ENCODE data around the gene KRTAP10-1. TPM values are rescaled to one million over a fixed set of nuclear protein-coding genes. Genes with fewer than 3 reads are reported as not detected.

KRTAP10-1 gene
- total and polyA plus RNA-seq, 2 of the 13 experiments (the other 11 are each of a cell fraction or from before 2014, with no cell fraction given), result not detected

DNA sequence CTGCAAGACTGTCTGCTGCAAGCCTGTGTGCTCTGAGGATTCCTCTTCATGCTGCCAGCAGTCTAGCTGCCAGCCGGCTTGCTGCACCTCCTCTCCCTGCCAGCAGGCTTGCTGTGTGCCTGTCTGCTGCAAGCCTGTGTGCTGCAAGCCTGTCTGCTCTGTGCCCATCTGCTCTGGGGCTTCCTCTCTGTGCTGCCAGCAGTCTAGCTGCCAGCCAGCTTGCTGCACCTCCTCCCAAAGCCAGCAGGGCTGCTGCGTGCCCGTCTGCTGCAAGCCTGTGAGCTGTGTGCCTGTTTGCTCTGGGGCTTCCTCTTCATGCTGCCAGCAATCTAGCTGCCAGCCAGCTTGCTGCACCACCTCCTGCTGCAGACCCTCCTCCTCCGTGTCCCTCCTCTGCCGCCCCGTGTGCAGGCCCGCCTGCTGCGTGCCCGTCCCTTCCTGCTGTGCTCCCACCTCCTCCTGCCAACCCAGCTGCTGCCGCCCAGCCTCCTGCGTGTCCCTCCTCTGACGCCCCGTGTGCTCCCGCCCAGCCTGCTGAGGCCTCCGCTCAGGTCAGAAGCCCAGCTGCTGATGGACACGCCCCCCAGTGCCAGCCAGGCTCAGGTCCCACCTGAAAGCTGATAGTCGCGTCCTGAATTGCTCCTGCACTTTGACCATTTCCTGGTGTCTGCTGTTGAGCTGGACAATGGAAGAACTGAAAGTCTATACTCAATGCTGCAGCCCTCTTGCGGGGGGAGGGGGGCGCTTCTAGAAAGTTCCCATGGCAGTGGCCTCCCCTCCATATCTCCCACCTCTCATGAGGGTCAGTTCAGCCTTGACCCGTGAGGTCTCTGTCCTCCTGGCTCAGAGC, 34.7 kb upstream of the KRTAP10-1 start (continued):
- TF ChIP-seq, protein P1, sequence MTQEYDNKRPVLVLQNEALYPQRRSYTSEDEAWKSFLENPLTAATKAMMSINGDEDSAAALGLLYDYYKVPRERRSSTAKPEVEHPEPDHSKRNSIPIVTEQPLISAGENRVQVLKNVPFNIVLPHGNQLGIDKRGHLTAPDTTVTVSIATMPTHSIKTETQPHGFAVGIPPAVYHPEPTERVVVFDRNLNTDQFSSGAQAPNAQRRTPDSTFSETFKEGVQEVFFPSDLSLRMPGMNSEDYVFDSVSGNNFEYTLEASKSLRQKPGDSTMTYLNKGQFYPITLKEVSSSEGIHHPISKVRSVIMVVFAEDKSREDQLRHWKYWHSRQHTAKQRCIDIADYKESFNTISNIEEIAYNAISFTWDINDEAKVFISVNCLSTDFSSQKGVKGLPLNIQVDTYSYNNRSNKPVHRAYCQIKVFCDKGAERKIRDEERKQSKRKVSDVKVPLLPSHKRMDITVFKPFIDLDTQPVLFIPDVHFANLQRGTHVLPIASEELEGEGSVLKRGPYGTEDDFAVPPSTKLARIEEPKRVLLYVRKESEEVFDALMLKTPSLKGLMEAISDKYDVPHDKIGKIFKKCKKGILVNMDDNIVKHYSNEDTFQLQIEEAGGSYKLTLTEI (CRISPR knock-in tag; conservative IDR thresholded peaks at IDR 0.05), result no peak
- TF ChIP-seq, protein P2, sequence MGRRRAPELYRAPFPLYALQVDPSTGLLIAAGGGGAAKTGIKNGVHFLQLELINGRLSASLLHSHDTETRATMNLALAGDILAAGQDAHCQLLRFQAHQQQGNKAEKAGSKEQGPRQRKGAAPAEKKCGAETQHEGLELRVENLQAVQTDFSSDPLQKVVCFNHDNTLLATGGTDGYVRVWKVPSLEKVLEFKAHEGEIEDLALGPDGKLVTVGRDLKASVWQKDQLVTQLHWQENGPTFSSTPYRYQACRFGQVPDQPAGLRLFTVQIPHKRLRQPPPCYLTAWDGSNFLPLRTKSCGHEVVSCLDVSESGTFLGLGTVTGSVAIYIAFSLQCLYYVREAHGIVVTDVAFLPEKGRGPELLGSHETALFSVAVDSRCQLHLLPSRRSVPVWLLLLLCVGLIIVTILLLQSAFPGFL (CRISPR knock-in tag; IDR thresholded peaks at IDR 0.05), result no peak
- TF ChIP-seq, protein P3, sequence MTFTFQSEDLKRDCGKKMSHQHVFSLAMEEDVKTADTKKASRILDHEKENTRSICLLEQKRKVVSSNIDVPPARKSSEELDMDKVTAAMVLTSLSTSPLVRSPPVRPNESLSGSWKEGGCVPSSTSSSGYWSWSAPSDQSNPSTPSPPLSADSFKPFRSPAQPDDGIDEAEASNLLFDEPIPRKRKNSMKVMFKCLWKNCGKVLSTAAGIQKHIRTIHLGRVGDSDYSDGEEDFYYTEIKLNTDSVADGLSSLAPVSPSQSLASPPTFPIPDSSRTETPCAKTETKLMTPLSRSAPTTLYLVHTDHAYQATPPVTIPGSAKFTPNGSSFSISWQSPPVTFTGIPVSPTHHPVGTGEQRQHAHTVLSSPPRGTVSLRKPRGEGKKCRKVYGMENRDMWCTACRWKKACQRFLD (CRISPR knock-in tag; IDR thresholded peaks at IDR 0.05; ENCODE audit: borderline replicate concordance), result no peak
- TF ChIP-seq ARID2 (CRISPR knock-in tag; IDR thresholded peaks at IDR 0.05; ENCODE audit: borderline replicate concordance) (no peak), ZNF713 (CRISPR knock-in tag; IDR thresholded peaks at IDR 0.05) (no peak), EP300 (IDR thresholded peaks at IDR 0.05; ENCODE audit: low read depth in 2 of 2, low read length in 2 of 2) (peak in 1 of 2 experiments; percentile 38; a peak in 1 of 4 replicates), EP300 (CRISPR knock-in tag; IDR thresholded peaks at IDR 0.05; ENCODE audit: borderline replicate concordance) (no peak), KIAA2018 (CRISPR knock-in tag; IDR thresholded peaks at IDR 0.05; ENCODE audit: borderline replicate concordance) (no peak), PHB2 (IDR thresholded peaks at IDR 0.05; ENCODE audit: partially characterized antibody) (no peak), ZNF580 (CRISPR knock-in tag; IDR thresholded peaks at IDR 0.05; ENCODE audit: borderline replicate concordance, low read depth) (no peak), ZNF543 (CRISPR knock-in tag; IDR thresholded peaks at IDR 0.05) (peak; percentile 83), ZNF577 (CRISPR knock-in tag; IDR thresholded peaks at IDR 0.05; ENCODE audit: borderline replicate concordance, low read depth) (no peak)
- TF ChIP-seq, protein P4, sequence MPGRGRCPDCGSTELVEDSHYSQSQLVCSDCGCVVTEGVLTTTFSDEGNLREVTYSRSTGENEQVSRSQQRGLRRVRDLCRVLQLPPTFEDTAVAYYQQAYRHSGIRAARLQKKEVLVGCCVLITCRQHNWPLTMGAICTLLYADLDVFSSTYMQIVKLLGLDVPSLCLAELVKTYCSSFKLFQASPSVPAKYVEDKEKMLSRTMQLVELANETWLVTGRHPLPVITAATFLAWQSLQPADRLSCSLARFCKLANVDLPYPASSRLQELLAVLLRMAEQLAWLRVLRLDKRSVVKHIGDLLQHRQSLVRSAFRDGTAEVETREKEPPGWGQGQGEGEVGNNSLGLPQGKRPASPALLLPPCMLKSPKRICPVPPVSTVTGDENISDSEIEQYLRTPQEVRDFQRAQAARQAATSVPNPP (CRISPR knock-in tag; IDR thresholded peaks at IDR 0.05), result no peak

Data from HepG2 (cell line).